Smooth muscle cell (in vitro differentiated cells): ENCODE data around the gene PCSK9. TPM values are rescaled to one million over a fixed set of nuclear protein-coding genes. Genes with fewer than 3 reads are reported as not detected.

ENCODE experiments used
- DNase-seq: peaks from one replicate; lab custom pipeline; 2025; ENCODE audit not compliant: unreplicated experiment; lab: John Stamatoyannopoulos, UW
- H2AFZ ChIP-seq: fragments of 200-600 bp; sonication (generic); 2 replicates; pipeline ENCODE4 v1.6.0; 2016; ENCODE audit warnings: antibody characterized with exemption, low read depth, mild to moderate bottlenecking
- H3F3A ChIP-seq: fragments of 200-600 bp; sonication (generic); 2 replicates; pipeline ENCODE4 v1.6.0; 2017; ENCODE audit warnings: antibody characterized with exemption, low read depth
- H3K27ac ChIP-seq: fragments of 200-600 bp; sonication (generic); 2 replicates; pipeline ENCODE4 v1.5.1; 2016; ENCODE audit warnings: low read depth, mild to moderate bottlenecking
- H3K27me3 ChIP-seq: fragments of 200-600 bp; sonication (generic); 2 replicates; pipeline ENCODE4 v1.6.1; 2016; ENCODE audit warnings: low read depth, mild to moderate bottlenecking
- H3K36me3 ChIP-seq: fragments of 200-600 bp; sonication (generic); 2 replicates; pipeline ENCODE4 v1.5.1; 2016; ENCODE audit warnings: low read depth
- H3K4me1 ChIP-seq: fragments of 200-600 bp; sonication (generic); 2 replicates; pipeline ENCODE4 v1.5.1; 2016; ENCODE audit warnings: low read depth
- H3K4me2 ChIP-seq: fragments of 200-600 bp; sonication (generic); 2 replicates; pipeline ENCODE4 v1.6.0; 2016; ENCODE audit warnings: mild to moderate bottlenecking
- H3K4me3 ChIP-seq: fragments of 200-600 bp; sonication (generic); 2 replicates; pipeline ENCODE4 v1.5.1; 2016; ENCODE audit warnings: mild to moderate bottlenecking
- H3K79me2 ChIP-seq: fragments of 200-600 bp; sonication (generic); 2 replicates; pipeline ENCODE4 v1.6.0; 2016; ENCODE audit warnings: low read depth, mild to moderate bottlenecking
- H3K9ac ChIP-seq: fragments of 200-600 bp; sonication (generic); 2 replicates; pipeline ENCODE4 v1.6.0; 2016; ENCODE audit warnings: low read depth
- H3K9me3 ChIP-seq: fragments of 200-600 bp; sonication (generic); replicated peaks from 2 replicates; pipeline ENCODE4 v1.5.1; 2016; ENCODE audit warnings: low read depth
- H4K20me1 ChIP-seq: fragments of 200-600 bp; sonication (generic); 2 replicates; pipeline ENCODE4 v1.6.0; 2016; ENCODE audit warnings: low read depth
- WGBS: methylation state at CpG from one replicate; pipeline ENCODE4 v1.1.7; 2016; ENCODE audit warnings: low lambda C conversion rate; 5-methylcytosine and 5-hydroxymethylcytosine counted together
- polyA plus RNA-seq: library from polyadenylated mRNA; unstranded; fragments of >200 nt; fragmentation: Nextera tagmentation; extraction: Ambion mirVana; gene quantifications from 2 replicates; pipeline ENCODE4 v1.2.1, GENCODE V29; 2016
- total RNA-seq: library from RNA; depleted of rRNA; stranded (reverse); fragments of >200 nt; gene quantifications from 2 replicates; pipeline ENCODE4 v1.2.3, GENCODE V29; 2014
- TF ChIP-seq, protein P1 (sequence below): fragments of 200-600 bp; sonication (generic); IDR thresholded peaks from 2 replicates; pipeline ENCODE4 v1.5.1; 2017; ENCODE audit warnings: borderline replicate concordance, mild to moderate bottlenecking, antibody characterized with exemption; ENCODE audit not compliant: insufficient read depth, poor library complexity, severe bottlenecking

The PCSK9 gene
- total and polyA plus RNA-seq, 2 experiments from 2014 or later, result 0.18 to 0.70 TPM

DNA sequence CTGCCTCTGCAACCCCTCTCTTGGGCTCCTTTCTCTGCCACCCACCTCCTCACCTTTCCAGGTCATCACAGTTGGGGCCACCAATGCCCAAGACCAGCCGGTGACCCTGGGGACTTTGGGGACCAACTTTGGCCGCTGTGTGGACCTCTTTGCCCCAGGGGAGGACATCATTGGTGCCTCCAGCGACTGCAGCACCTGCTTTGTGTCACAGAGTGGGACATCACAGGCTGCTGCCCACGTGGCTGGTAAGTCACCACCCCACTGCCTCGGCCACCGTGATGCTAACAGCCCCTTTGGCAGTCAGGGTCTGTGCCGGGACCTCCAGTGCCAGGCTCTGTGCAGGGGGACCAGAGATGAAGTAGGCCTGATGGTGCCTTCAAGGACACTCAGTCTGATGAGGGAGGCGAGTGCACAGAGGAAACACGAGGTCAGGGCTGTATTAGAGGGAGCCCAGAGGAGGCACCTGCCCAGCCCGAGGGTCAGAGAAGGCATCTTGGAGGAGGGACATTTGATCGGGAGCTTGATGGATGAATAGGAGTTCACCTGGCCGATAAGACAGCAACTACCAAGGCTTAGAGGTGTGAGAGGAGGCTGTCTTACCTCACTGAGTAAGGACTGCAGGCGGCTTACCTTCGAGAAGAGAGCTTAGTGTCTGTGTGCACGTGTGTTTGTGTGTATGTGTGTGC is 18.1 kb downstream of the PCSK9 start:
- H4K20me1 ChIP-seq, result no peaks in the 10 kb centered on the region
- no peak for DNase-seq
- H3K4me2 ChIP-seq, result no peak overlapping the region
- H3K4me1 ChIP-seq, result no peaks in the 10 kb centered on the region
- TF ChIP-seq, protein P1, sequence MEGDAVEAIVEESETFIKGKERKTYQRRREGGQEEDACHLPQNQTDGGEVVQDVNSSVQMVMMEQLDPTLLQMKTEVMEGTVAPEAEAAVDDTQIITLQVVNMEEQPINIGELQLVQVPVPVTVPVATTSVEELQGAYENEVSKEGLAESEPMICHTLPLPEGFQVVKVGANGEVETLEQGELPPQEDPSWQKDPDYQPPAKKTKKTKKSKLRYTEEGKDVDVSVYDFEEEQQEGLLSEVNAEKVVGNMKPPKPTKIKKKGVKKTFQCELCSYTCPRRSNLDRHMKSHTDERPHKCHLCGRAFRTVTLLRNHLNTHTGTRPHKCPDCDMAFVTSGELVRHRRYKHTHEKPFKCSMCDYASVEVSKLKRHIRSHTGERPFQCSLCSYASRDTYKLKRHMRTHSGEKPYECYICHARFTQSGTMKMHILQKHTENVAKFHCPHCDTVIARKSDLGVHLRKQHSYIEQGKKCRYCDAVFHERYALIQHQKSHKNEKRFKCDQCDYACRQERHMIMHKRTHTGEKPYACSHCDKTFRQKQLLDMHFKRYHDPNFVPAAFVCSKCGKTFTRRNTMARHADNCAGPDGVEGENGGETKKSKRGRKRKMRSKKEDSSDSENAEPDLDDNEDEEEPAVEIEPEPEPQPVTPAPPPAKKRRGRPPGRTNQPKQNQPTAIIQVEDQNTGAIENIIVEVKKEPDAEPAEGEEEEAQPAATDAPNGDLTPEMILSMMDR, result no peak
- H3K27ac ChIP-seq, result no peak overlapping the region
- no peak overlapping the region for H3K9ac ChIP-seq
- H3K79me2 ChIP-seq, result no peaks in the 10 kb centered on the region
- no peaks in the 10 kb centered on the region for H3F3A ChIP-seq
- no peaks in the 10 kb centered on the region for H3K9me3 ChIP-seq
- no peak overlapping the region for H2AFZ ChIP-seq
- WGBS, result 92% methylated on average over 15 of the region's 15 CpGs
- H3K36me3 ChIP-seq, result no peaks in the 10 kb centered on the region
- H3K27me3 ChIP-seq, result no peaks in the 10 kb centered on the region
- no peak overlapping the region for H3K4me3 ChIP-seq

DNA sequence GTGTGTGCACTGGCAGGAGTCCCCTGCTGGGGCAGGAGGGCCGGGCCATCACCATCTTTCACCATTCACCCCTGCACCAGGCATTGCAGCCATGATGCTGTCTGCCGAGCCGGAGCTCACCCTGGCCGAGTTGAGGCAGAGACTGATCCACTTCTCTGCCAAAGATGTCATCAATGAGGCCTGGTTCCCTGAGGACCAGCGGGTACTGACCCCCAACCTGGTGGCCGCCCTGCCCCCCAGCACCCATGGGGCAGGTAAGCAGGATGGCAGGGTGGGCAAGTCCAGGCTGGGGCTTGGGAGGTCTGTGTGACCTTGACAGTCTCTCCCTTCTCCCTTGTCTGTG is 18.6 kb downstream of the PCSK9 start:
- 97% methylated on average over 6 of the region's 6 CpGs for WGBS

DNA sequence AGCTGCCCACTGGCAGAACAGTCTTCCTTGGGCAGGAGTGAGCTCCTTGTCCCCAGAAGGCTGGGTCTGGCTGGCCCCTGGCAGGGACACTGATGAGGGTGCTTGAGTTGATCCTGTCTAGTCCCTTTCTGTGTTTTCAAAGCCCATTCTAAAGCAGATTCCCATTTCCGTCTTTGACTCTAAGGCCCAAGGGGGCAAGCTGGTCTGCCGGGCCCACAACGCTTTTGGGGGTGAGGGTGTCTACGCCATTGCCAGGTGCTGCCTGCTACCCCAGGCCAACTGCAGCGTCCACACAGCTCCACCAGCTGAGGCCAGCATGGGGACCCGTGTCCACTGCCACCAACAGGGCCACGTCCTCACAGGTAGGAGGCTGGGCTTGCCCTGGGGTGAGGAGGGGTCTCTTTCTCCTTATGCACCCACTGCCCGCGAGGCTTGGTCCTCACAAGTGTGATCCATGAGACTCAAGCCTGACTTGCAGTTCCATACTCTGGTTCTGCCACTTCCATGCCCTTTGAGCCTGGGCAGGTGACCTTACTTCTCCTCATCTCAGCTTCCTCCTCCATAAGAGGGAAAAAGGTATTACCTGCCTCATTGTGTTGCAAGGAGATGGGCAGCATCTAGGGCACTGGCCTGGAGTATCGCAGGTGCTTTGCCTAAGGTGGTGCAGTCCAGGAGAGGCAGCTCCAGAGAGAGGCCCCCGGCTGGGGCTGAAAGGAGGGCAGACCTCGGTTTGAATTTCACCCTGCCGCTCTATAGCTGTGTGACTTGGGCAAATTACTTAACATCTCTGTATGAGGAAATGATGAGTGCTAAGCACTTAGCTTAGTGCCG is 20.2 kb downstream of the PCSK9 start:
- TF ChIP-seq, protein P1, result no peak
- no peak overlapping the region for H2AFZ ChIP-seq
- H3K36me3 ChIP-seq, result no peaks in the 10 kb centered on the region
- H4K20me1 ChIP-seq, result no peaks in the 10 kb centered on the region
- H3K27ac ChIP-seq, result no peak overlapping the region
- 93% methylated on average over 14 of the region's 14 CpGs for WGBS
- no peaks in the 10 kb centered on the region for H3K27me3 ChIP-seq
- no peak for DNase-seq
- H3K9ac ChIP-seq, result no peak overlapping the region
- no peaks in the 10 kb centered on the region for H3F3A ChIP-seq
- no peak overlapping the region for H3K4me2 ChIP-seq
- H3K9me3 ChIP-seq, result no peaks in the 10 kb centered on the region
- H3K4me3 ChIP-seq, result no peak overlapping the region
- no peaks in the 10 kb centered on the region for H3K4me1 ChIP-seq
- no peaks in the 10 kb centered on the region for H3K79me2 ChIP-seq

More for the DNA sequence above, 18.6 kb downstream of the PCSK9 start:
- Histone ChIP-seq H4K20me1 (no peaks in the 10 kb centered on the region), H3K79me2 (no peaks in the 10 kb centered on the region), H3K4me1 (no peaks in the 10 kb centered on the region), H3K4me3 (no peak overlapping the region), H3K27ac (no peak overlapping the region), H3F3A (no peaks in the 10 kb centered on the region), H3K36me3 (no peaks in the 10 kb centered on the region), H3K27me3 (no peaks in the 10 kb centered on the region), H3K9me3 (no peaks in the 10 kb centered on the region), H2AFZ (no peak overlapping the region), H3K9ac (no peak overlapping the region), H3K4me2 (no peak overlapping the region)
- no peak for DNase-seq
- TF ChIP-seq, protein P1, result no peak
